Neural crest cell (in vitro differentiated cells): ENCODE data around the gene OPA1. TPM values are rescaled to one million over a fixed set of nuclear protein-coding genes. Genes with fewer than 3 reads are reported as not detected.

ENCODE experiments used
- DNase-seq: peaks from one replicate; pipeline ENCODE4 v3.0.0; 2021; ENCODE audit warnings: low read depth, mixed read lengths, low spot score
- H3K27ac Mint-ChIP-seq: one replicate; pipeline ENCODE4 v1.8.0; 2021; ENCODE audit warnings: mild to moderate bottlenecking, mixed read lengths; ENCODE audit not compliant: unreplicated experiment
- H3K27me3 Mint-ChIP-seq: 2 replicates; pipeline ENCODE4 v1.8.0; 2021; ENCODE audit warnings: low read depth, mild to moderate bottlenecking, mixed read lengths
- H3K36me3 Mint-ChIP-seq: 2 replicates; pipeline ENCODE4 v1.8.0; 2021; ENCODE audit warnings: low read depth, mild to moderate bottlenecking, mixed read lengths
- H3K4me1 Mint-ChIP-seq: 2 replicates; pipeline ENCODE4 v1.8.0; 2021; ENCODE audit warnings: mixed read lengths
- H3K4me3 Mint-ChIP-seq: one replicate; pipeline ENCODE4 v1.8.0; 2021; ENCODE audit warnings: mild to moderate bottlenecking, mixed read lengths
- H3K9me3 Mint-ChIP-seq: 2 replicates; pipeline ENCODE4 v1.8.0; 2021; ENCODE audit warnings: mixed read lengths
- CTCF ChIP-seq: fragments of 200-600 bp; sonication (generic); conservative IDR thresholded peaks from 2 replicates; pipeline ENCODE4 v1.5.0; 2021; ENCODE audit warnings: antibody characterized with exemption, mild to moderate bottlenecking
- total RNA-seq: library from RNA; stranded (reverse); gene quantifications from 2 replicates; pipeline ENCODE4 v1.2.1, GENCODE V29; 2021

OPA1 gene
- total RNA-seq, 1 donor from 2014 or later = 60.8 TPM

GRCh38 chr3:193548406-193548805 is 44.6 kb upstream of the OPA1 start:
- peaks cover 5% of the 10 kb centered on the region for H3K9me3 Mint-ChIP-seq
- DNase-seq = no peak
- no peak overlapping the region for H3K4me3 Mint-ChIP-seq
- peaks cover 8% of the 10 kb centered on the region for H3K4me1 Mint-ChIP-seq
- no peaks in the 10 kb centered on the region for H3K36me3 Mint-ChIP-seq
- no peak for TF ChIP-seq CTCF
- H3K27me3 Mint-ChIP-seq = no peaks in the 10 kb centered on the region
- peak overlapping the region; percentile 23 for H3K27ac Mint-ChIP-seq

- no peaks in the 10 kb centered on the region for H3K9me3 Mint-ChIP-seq
- no peak for TF ChIP-seq CTCF
- H3K36me3 Mint-ChIP-seq = no peaks in the 10 kb centered on the region
- H3K4me3 Mint-ChIP-seq = no peak overlapping the region
- H3K4me1 Mint-ChIP-seq = peaks cover 8% of the 10 kb centered on the region
- no peak for DNase-seq
- H3K27ac Mint-ChIP-seq = no peak overlapping the region
- peaks cover 8% of the 10 kb centered on the region for H3K27me3 Mint-ChIP-seq
These were observed 40.1 kb upstream of the OPA1 start for GRCh38 chr3:193552923-193553322.

GRCh38 chr3:193553586-193553985 is 39.4 kb upstream of the OPA1 start:
- Mint-ChIP-seq H3K27ac (no peak overlapping the region), H3K27me3 (peaks cover 8% of the 10 kb centered on the region), H3K4me3 (no peak overlapping the region), H3K9me3 (no peaks in the 10 kb centered on the region), H3K4me1 (peaks cover 2% of the 10 kb centered on the region), H3K36me3 (no peaks in the 10 kb centered on the region)
- TF ChIP-seq CTCF = no peak
- no peak for DNase-seq

- DNase-seq = no peak
- no peaks in the 10 kb centered on the region for H3K4me1 Mint-ChIP-seq
- H3K36me3 Mint-ChIP-seq = no peaks in the 10 kb centered on the region
- no peak within 1 kb of the TSS for H3K4me3 Mint-ChIP-seq
- peaks cover 8% of the 10 kb centered on the region for H3K27me3 Mint-ChIP-seq
- H3K27ac Mint-ChIP-seq = peak within 1 kb of the TSS; percentile 15
- TF ChIP-seq CTCF = no peak
- H3K9me3 Mint-ChIP-seq = no peaks in the 10 kb centered on the region
These were observed 38.2 kb upstream of the OPA1 start, which contains the start of gene ATP13A4 for GRCh38 chr3:193554811-193555210. TSS of gene ATP13A4 (minus strand) at chr3:193554895. CDS start at chr3:193554799, 96 bp downstream.

GRCh38 chr3:193556841-193557240 is 36.2 kb upstream of the OPA1 start:
- Mint-ChIP-seq H3K4me3 (no peak overlapping the region), H3K36me3 (no peaks in the 10 kb centered on the region), H3K27me3 (peaks cover 8% of the 10 kb centered on the region), H3K9me3 (no peaks in the 10 kb centered on the region), H3K27ac (no peak overlapping the region), H3K4me1 (no peaks in the 10 kb centered on the region)
- DNase-seq = no peak
- TF ChIP-seq CTCF = no peak

- H3K4me3 Mint-ChIP-seq = no peak overlapping the region
- no peaks in the 10 kb centered on the region for H3K36me3 Mint-ChIP-seq
- no peaks in the 10 kb centered on the region for H3K4me1 Mint-ChIP-seq
- no peaks in the 10 kb centered on the region for H3K9me3 Mint-ChIP-seq
- peaks cover 7% of the 10 kb centered on the region for H3K27me3 Mint-ChIP-seq
- no peak for TF ChIP-seq CTCF
- no peak overlapping the region for H3K27ac Mint-ChIP-seq
- no peak for DNase-seq
These were observed 33.9 kb upstream of the OPA1 start for GRCh38 chr3:193559100-193559499.
